ENCODE results near the gene CDHR1. TPM values are rescaled to one million over a fixed set of nuclear protein-coding genes. Genes with fewer than 3 reads are reported as not detected.

CDHR1 gene
- total and polyA plus RNA-seq, 10 of the 15 experiments (the other 5 are each of a cell fraction or from before 2014, with no cell fraction given), result 0.17 to 3.0 (median 0.34) TPM

- ChIA-PET RAD21 (ENCODE audit: unreplicated experiment) (no interaction called here), SMC1A (ENCODE audit: uncharacterized antibody, unreplicated experiment) (no interaction called here), CTCF (interaction anchor here (1.0 kb wide), 1 partner anchor 22 kb away, joined by 3 read pairs; no protein-coding TSS in a partner anchor), POLR2A (no interaction called here)
- Histone ChIP-seq H3K27me3 (replicated peaks in 1 of 2; ENCODE audit: control insufficient read depth in 2 of 2, insufficient read depth in 2 of 2, low read length in 1 of 2) (no peaks in the 10 kb centered on the region; a peak in 2 of 4 replicates), H3K9me3 (replicated peaks; ENCODE audit: control insufficient read depth, insufficient read depth, low read length) (no peaks in the 10 kb centered on the region), H3K9ac (ENCODE audit: control insufficient read depth, insufficient read depth, low read length) (no peak overlapping the region), H3K27ac (ENCODE audit: control insufficient read depth, insufficient read depth) (no peak overlapping the region), H3K4me3 (no peak overlapping the region), H3K79me2 (ENCODE audit: control insufficient read depth, insufficient read depth, low read length) (no peaks in the 10 kb centered on the region), H3K36me3 (ENCODE audit: control insufficient read depth in 2 of 2, insufficient read depth in 2 of 2, low read length in 1 of 2) (no peaks in the 10 kb centered on the region), H3K4me2 (ENCODE audit: control insufficient read depth, insufficient read depth) (no peak overlapping the region), H3K4me1 (ENCODE audit: control insufficient read depth, insufficient read depth, low read length) (no peaks in the 10 kb centered on the region), H4K20me1 (ENCODE audit: control insufficient read depth, insufficient read depth) (no peaks in the 10 kb centered on the region), H2AFZ (ENCODE audit: control insufficient read depth, low read depth, low read length) (no peak overlapping the region)
- no peak for FAIRE-seq
- in situ Hi-C loops (cut with MboI) (no loop called here), intact Hi-C loops (cut with micrococcal nuclease; ENCODE audit: unreplicated experiment) (no loop called here)
- ATAC-seq, result no peak
- BruUV-seq (replicated peaks), result no TSS peak
- 29% methylated on average over 10 of the region's 10 CpGs for WGBS (ENCODE audit: insufficient coverage, insufficient replicate concordance, low lambda C conversion rate, missing lambda C conversion rate)
- DNase-seq (ENCODE audit: low read depth, low spot score), result no peak
- no peak for TF ChIP-seq NRF1 (conservative IDR thresholded peaks at IDR 0.05; ENCODE audit: low read depth, low read length)
- no peak for TF ChIP-seq ETV6 (conservative IDR thresholded peaks at IDR 0.05 in 1 of 2, IDR thresholded peaks at IDR 0.05 in 1 of 2; ENCODE audit: borderline replicate concordance in 1 of 2, low read depth in 1 of 2)
- no peak for TF ChIP-seq ZNF592 (IDR thresholded peaks at IDR 0.05)
- no peak for TF ChIP-seq ATF2 (IDR thresholded peaks at IDR 0.05; ENCODE audit: low read length)
- no peak for TF ChIP-seq IKZF2 (IDR thresholded peaks at IDR 0.05)
- TF ChIP-seq HDAC2 (IDR thresholded peaks at IDR 0.05), result no peak
- no peak for TF ChIP-seq HDGF (IDR thresholded peaks at IDR 0.05)
- TF ChIP-seq POU2F2 (IDR thresholded peaks at IDR 0.05; ENCODE audit: borderline replicate concordance, low read depth, low read length), result no peak
- no peak for TF ChIP-seq BRCA1 (IDR thresholded peaks at IDR 0.05; ENCODE audit: low read depth, low read length)
- TF ChIP-seq EGR1 (IDR thresholded peaks at IDR 0.05; ENCODE audit: borderline replicate concordance in 1 of 2, low read depth in 2 of 2, low read length in 2 of 2), result no peak
- TF ChIP-seq ZBTB40 (IDR thresholded peaks at IDR 0.05; ENCODE audit: borderline replicate concordance), result no peak
- TF ChIP-seq RAD21 (IDR thresholded peaks at IDR 0.05; ENCODE audit: insufficient read depth, low read depth, low read length), result no peak
- TF ChIP-seq FOXM1 (IDR thresholded peaks at IDR 0.05; ENCODE audit: low read depth, low read length), result no peak
- TF ChIP-seq GATAD2B (conservative IDR thresholded peaks at IDR 0.05; ENCODE audit: low read depth), result no peak
- no peak for TF ChIP-seq EP300 (IDR thresholded peaks at IDR 0.05; ENCODE audit: borderline replicate concordance in 1 of 2, control insufficient read depth in 1 of 2, low read depth in 2 of 2, low read length in 2 of 2)
Observed at GRCh38 chr10:84232376-84232775, 38.0 kb downstream of the CDHR1 start.
